Activated CD4-positive, alpha-beta T cell treated with anti-CD3 and anti-CD28 coated beads, Interleukin-2, Interleukin-6, amounts not matched to agents 100 ng/mL and 50 ng/mL, durations not matched to agents 16 hours and 8 hours (primary cell): ENCODE measurements around the gene TPD52L1.
"Not testable (repeated sequence)": the region's sequence is repeated elsewhere in the genome, so short reads cannot be mapped to it uniquely, and the experiment has no call there.

ENCODE experiments used
- DNase-seq: peaks from one replicate; pipeline ENCODE4 v3.0.0-alpha.2; 2020

The TPD52L1 gene

DNA sequence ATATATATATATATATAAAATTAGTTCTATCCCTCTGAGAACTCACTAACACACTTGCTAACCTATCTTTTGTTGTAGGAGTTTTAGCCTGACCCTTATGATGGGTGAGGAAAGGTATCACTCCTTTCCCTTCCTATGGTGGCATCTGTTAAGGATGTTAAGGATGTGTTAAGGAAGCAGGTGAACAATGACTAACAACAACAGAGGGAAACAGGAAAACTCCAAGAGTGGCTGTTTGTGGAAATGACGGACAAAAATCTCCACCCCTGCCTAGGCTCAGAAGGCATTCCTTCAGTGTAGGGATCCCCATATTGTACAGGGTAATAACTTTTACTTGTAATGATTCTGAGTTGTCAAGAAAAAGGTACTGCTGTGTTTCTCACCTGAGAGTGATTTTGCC is 8.8 kb upstream of the TPD52L1 start:
- no peak for DNase-seq

DNA sequence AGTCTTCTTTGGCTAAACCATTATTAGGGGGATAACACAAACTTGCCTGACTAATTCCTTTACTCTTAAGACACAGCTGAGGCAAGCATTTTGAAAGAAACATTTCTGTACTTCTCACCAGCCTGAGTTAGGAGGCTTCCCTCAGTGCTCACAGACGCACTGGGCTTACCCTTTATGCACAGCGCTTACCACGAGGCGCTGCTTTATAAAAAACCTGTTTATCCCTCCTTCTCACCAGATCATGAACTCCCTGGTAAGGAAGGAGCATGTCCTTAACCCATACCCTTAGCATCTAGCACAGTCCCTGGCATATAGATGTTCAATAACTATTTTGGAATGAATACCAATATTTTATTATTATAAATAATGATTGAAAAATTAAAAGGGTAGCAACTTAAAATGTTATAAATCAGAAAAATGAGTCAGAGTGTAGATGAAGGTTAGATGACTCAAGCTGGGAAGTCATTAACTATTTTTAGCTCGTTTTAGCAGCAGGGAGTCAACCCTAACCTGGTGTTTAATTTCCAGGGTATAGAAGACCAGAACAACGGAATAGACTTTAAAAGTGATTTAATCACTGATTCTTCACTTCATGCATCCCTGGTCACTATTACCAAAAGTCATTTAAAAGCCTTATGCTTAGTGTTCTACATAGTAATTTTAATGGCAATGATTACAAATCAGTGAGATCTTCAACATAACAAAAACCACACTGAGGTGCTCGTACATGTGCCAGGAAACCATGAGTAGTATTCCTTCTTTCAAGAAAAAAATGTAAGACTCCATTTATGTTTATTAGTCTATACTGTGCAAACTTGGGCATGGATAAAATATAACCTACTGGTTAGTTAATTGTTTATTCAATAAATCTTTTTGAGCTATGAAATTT is 4.1 kb upstream of the TPD52L1 start:
- DNase-seq = no peak

DNA sequence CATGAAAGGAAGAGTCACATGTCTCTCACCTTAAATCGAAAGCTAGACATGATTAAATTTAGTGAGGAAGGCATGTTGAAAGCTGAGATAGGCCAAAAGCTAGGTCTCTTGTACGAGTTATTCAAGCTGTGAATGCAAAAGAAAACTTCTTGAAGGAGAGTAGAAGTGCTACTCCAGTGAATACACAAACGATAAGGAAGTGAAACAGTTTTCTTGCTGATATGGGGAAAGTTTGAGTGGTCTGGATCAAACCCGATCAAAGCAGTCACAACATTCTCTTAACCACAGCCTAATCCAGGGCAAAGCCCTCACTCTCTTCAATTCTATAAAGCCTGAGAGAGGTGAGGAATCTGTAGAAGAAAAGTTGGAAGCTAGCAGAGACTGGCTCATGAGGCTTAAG is 1.9 kb upstream of the TPD52L1 start:
- no peak for DNase-seq

DNA sequence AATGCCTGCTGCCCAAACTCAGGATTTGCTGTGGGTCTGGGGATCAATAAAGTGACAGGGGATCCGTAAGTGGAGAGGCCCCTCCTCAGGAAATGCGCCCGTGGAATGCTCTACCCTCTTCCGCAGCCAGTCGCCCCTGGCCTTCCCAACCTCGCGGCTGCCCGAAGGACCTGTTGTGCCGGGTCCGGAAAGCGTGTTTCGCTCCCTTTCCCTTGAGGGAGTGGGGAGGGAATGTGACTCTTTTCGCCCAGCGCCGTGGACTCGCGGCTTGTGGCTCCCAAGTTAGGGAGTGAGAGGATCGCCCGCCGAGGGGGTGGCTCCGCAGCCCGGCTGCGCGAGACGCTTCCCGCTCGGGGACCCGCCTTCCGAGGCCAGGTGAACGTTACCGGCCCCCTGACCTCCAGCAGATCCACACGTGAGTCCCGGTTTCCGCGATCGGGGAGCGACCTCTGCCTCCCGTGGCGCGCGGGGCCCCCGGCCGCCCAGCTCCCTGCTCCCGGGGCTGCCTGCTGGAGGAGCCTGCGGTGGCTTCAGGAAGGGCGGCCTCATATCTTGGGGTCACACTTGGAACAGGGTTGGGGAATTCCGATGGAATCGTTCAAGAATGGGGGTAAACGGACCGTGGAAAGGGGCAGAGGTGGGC is 666 bp downstream of the TPD52L1 start:
- no peak for DNase-seq

DNA sequence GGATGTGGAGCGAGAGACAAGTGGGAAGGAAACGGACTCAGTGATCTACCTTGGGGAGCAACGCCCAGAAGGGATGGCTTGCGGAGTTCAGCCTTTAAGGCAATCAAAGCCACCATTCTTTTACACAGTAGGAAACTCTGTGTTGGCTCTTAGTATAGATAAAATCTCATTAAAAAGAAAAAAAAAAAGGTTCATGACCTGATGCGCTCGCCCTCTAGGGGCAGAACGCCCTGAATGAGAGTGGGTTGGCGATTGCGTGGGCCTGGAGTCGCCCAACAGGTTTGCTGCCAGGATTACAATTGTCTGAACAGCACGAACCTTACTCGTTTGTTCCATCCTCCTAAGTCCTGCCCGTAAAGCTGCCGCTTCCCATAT is 1.2 kb downstream of the TPD52L1 start:
- peak; percentile 12 for DNase-seq

DNA sequence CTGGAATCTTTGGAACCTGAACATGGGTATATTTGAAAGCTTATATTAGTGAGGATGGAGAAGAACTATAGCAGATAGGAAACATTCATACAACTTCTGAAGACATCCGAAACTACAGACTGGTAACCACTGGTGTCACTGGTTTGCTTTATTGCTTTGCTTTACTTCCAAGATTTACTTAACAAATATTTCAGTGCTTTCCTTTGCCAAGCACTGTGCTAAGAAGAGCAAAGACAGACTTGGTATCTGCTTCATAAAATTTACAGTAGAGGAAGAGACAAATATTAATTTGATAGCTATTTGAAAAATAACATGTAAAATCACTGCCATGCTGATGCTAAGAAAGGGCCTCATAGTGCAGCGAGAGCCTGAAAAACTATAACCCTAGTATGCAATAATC is 1.8 kb downstream of the TPD52L1 start:
- DNase-seq = no peak

DNA sequence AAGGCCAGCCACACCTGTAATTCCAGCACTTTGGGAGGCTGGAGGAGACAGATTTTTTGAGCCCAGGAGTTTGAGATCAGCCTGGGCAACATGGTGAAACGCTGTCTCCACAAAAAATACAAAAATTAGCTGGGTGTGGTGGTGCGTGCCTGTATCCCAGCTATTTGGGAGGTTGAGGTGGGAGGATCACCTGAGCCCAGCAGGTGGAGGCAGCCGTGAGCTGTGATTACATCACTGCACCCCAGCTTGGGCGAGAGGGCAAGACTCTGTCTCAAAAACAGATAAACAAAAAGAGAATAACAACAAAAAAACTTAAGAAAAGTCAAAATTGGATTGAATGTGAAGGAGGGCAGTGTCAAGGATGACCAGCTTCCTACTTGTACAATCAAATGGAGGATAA is 2.9 kb downstream of the TPD52L1 start:
- DNase-seq = no peak

DNA sequence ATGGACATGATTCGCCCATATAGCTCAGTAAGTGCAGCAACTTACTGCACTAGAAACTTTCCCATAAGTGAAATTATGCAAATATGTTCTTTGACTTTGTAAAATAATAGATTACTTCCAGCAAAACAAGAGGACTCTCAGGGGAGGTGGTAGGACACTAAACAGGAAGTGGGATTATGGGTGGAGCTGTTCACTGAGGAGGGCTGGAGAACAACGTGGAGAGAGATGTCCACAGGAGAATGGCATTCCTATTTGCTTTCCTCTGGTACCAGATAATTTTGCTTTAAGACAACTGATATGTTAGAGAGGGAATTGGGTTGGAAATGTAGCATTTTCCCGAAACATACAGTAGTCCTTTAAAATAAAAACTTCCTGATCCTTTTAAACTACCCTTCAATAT is 3.7 kb downstream of the TPD52L1 start:
- no peak for DNase-seq

DNA sequence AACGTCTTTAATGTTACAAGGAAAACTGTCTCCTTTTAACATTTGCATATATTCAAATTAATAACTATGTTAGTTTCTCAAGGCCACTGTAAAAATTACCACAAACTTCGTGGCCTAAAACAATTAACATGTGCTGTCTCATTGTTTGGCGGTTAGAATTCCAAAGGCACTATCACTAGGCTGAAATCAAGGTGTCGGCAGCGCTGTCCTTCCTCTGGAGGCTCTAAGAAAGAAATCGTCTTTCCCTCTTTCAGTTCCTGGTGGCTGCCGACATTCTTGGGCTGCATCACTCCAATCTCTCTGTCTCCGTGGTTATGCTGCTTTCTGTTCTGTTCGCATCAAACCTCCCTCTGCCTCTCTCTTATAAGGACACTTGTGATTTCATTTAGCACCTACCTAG is 4.2 kb downstream of the TPD52L1 start:
- no peak for DNase-seq

DNA sequence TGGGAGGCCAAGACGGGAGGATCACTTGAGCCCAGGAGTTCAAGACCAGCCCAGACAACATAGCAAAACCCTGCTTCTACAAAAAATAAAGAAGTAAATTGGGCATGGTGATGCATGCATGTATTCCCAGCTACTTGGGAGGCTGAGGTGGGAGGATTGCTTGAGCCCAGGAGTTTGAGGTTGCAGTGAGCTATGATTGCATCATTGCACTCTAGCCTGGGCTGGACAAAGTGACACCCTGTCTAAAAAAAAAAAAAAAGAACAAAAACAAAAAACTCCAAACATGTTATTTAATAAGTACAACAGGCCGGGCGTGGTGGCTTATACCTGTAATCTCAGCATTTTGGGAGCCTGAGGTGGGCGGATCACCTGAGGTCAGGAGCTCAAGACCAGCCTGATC is 9.8 kb downstream of the TPD52L1 start:
- DNase-seq = not testable (repeated sequence)

DNA sequence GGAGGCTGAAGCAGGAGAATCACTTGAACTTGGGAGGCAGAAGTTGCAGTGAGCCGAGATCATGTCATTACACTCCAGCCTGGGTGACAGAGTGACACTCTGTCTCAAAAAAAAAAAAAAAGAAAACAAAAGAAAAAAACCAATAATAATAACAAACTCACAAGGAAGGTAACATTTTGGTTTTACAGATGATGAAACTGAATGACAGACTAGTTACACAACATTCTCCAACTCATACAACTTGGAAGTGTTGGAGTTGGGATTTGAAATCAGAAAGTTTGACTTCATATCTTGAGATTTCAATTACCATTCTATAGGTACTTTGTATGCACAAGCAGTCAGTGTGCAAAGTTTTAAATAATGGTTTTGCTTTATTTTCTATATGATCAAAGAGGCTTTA is 10.2 kb downstream of the TPD52L1 start:
- DNase-seq = no peak

DNA sequence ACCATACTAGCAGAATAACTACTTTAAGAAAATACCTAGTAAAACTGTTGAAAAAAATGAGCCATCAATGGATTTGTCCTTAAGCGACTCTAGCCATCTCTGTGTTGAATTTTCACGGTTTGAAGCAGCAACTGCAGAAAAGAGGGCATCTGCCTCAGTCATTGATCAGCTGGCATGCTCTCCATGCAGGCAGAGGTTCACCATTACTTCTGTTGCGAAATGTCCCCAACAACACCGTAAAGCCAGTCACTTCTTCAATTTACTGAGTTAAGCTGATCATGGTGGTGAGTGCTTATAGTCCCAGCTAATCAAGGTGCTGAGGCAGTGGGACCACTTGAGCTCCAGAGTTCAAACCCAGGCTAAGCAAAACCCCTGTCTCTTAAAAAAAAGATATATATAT is 11.1 kb downstream of the TPD52L1 start:
- DNase-seq = no peak

DNA sequence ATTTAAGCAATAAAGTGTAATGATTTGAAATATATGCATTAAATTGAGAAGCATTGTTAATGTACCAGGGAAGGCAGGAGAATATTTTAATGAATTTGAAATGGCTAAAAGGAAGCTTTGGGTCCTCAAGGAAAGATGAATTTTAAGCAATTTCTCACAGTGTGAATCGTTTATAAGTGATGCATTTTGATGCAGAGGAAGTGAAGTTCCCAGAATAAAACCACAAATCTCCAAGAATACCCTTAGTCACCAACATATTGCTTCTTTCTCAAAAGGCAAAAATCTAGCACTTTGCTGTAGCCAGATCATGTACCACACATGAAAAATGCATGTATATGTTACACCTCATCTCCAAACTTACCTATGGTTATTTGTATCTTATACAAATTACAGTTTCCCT is 11.7 kb downstream of the TPD52L1 start:
- DNase-seq = no peak

DNA sequence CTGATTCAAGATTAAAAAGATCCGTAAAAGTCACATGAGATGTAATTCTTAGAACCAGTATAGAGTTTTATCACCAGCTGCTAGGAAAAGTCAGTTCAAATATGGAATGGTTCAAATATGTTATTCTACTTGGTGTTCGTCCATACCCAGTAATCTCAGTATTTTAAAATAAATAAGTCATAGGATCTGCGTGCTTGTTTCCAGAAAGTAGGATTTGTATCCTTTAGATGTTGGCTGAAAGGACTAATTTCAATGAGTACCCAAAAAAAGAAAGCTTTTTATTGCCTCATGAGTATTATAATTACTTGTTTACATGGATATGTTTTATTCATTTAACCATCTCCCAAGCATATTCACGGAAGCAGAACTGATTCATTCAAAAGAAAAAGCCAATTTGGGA is 12.2 kb downstream of the TPD52L1 start:
- DNase-seq = no peak

DNA sequence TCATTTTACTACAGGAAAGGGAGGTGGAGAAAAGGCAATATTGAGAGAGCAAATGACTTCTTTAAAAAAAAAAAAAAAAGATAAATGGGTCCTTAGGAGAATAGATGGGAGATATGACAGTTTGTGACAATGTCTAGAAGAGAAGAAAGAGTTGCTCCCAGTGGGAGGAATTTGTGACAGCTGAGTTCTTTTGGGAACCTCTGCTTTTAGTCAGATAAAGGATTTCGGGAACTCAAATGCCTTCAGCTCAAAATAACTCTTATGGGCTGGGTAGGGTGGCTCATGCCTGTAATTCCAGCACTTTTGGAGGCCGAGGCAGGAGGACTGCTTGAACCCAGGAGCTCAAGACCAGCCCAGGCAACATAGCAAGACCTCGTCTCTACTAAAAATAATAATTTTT is 13.1 kb downstream of the TPD52L1 start:
- no peak for DNase-seq

DNA sequence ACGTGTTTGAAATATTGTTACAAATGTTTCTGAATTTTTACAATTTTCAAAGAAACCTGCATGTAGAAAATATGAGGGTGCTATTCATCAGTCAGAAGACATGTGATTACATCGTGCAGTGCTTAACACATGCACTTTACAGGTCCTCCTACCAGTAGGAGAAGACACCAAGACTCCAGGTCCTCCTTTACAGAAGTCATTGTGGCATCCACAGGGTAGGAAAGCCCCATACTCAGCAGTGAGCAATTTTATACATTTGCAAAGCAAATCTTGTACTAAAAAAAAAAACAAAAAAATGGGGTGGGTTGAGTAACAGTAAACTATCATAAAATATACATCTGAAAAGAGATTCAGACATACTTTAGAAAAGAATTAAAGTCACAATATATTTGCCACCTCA is 14.0 kb downstream of the TPD52L1 start:
- no peak for DNase-seq

DNA sequence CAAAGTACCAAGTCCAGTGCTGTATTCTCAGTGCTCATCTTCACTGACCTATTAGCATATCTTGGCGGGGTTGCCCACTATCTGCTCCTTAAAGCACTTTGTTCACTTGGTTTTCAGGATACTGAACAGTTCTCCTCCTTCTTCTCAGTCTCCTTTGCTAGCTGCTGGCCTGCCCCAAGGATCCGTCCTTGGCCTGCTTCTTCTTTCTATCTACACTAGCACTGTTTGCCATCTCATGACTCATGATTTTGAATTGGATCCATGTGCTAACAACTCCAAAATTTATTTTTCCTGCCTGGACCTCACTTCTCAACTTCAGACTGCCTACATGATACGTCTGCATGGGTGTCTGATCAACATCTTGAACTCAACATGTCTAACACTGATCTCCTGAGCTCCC is 15.5 kb downstream of the TPD52L1 start:
- DNase-seq = no peak

DNA sequence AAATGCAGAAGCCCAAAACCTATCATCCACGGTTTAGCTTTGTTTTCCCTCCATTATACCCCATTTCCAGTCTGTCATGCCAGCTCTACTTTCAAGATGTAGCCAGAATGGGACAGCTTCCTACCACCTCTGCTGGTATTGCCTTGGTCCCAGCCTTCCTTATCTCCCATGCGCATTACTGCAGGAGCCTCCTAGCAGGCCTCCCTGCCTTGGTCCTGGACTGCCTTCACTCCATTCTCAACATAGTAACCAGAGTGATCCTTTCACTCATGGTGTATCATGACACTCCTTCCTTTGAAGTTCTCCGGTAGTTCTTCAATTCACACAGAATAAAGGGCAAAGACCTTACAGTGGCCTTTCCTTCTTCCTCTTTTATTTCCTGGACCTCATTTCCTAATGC is 15.9 kb downstream of the TPD52L1 start:
- no peak for DNase-seq

DNA sequence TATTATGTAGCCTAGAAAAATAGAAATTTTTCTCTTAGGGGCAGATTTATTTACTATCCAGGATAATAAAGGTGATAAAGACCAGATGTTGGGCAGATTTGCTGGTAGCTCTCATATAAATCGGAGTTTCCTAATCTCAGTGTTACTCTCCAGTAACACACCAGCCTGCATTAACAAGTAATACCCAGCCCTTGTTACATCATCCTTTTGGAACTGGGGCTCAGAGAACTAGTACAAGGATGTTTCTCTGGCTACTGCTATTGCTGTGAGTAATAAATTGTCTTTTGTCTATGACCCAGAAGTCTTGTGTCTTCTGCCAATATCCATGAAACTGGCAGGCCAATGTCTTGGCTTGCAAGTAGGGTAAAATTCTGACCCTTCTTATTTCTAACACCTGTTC is 16.8 kb downstream of the TPD52L1 start:
- peak; percentile 5 for DNase-seq

DNA sequence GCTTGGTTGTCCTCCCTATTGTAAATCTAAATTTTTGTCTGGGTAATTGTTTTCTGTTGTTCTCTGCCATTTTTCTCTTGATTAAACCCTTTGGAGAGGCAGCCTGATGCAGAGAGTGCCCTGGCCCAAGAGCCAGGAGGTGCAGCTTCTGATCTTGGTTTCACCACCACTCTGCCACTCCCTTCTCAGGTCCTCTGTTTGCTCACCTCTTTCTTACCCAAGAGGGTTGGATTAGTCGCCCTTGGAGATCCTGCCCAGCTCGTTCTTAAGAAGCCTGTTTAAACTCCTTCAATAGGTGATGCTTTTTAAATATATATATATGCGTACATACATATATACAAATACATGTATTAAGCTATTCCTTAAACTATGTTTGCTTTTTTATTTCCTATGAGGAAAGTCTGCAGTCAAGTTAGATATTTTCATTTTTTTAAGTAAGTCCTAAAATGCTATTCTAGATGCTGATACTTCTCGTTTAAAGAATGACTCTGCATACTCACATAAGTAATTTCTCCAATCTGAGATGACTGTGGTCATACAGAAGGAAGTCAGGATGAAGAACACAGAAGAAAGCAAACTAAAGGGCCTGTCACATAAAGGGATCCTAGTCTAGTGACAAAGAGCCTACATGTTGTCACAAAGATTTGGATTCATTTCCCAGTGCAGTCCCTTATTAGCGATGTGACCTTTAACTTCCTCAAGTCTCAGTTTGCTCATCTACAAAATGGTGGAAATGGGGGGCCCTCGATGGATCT is 19.9 kb downstream of the TPD52L1 start:
- DNase-seq = no peak

DNA sequence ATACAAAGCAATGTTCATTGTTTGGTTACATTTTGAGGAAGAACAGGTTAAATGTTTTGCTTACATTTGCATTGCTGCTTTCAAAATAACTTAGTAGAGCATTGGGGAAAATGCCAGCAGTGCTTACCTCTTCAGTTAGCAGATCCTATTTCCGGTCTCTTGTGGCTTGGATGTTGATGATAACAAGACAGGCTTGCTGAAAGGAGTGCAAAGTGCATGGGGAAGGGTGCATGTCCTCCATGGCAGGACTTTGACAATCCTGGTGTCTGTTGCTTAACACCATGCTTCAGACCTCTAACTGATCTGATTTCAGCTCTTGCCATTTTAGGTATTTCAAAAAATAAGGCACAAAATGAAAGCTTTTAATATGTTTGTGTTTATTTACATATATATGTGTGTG is 21.1 kb downstream of the TPD52L1 start:
- DNase-seq = no peak

DNA sequence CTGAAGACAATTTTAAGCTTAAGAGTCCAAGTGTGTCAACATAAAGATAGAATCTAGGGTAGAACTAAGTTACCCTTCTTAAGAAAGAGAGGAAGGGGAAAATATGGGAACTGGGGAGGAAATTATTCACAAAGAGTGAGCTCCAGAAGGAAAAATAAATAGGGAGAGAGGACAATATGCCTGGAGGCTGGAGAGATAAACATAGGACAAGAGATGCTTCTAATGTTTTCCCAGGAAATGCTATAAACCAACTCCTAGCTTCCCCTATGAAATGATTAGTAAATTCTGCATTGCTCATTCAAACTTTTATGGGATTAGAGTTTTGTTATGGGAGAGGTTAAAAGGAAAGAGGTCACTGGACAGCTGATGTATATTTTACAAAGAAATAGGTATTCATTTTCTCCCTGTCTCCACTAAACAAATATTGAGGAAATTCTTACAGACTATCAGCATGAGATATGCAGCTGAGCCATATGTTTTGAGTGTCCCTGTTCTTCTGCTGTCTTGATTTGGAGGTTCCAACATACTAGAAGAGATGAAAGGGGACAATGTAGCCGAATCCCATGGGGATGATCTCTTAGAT is 22.0 kb downstream of the TPD52L1 start:
- no peak for DNase-seq

DNA sequence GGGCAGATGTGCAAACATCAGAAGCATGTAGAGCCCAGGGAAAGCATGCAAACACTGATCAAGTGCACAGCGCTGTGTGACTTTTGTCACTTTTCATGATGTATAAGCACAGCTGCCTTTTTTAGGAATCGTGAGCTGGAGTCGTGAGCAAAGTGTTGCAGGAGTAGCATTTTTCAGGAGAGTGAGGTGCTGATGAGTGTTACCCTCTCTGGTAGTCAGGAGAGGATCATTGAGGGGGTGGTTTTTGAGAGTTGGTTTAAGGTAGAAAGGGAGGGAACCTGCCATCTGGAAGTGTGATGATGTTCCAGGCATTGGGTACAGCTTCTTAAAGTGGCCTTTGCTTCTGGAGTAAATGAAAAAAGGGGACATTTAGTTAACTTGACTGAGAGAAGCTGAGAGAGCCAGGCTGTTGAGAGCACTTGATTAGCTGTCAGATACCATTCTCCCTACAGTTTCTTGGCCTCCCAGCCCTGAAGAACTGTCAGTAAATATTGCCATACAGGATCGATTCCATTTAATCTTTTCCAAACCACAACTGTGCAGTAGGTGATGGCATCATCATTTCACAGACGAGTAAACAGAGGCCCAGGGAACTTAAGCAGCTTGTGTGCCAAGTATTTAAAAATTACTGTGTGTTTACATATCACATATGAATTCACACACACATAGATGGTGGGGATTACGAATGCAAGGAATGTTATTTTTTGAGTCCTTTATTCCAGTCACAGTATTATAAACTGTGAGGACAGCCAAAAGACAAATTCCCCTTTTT is 28.9 kb downstream of the TPD52L1 start:
- DNase-seq = no peak
